ENCODE results near the gene SERPINA5.
"Not testable (repeated sequence)": the region's sequence is repeated elsewhere in the genome, so short reads cannot be mapped to it uniquely, and the experiment has no call there.

The SERPINA5 gene

DNA sequence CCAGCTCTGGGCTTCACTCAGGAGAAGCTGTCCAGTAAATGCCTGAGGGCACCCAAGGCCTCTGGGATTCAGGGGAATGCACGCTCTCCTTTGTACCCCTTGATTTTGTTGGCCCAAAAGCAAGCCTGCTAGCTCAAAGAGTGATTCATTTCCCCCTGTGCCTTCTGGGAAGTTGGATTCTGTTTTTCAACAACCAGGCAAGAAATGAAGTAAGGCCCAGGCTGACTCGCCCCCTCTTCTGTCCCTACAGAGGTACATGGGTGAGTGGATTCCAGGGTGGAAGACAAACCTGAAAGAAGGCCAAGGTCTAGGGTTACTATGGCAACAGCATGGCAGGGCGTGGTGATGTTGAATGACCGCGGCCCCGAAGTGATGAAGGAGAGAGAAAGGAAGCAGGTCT is 9.3 kb upstream of the SERPINA5 start:
- no peak for TF ChIP-seq JUND (IDR thresholded peaks at IDR 0.05; ENCODE audit: low read depth)
- in situ Hi-C loops (cut with HindIII; ENCODE audit: low pct_unique_long_range_greater_than_20kb, low sequenced_read_pairs), result no loop called here
- no peak for DNase-seq (ENCODE audit: low read depth in 1 of 2, low spot score in 1 of 2)

DNA sequence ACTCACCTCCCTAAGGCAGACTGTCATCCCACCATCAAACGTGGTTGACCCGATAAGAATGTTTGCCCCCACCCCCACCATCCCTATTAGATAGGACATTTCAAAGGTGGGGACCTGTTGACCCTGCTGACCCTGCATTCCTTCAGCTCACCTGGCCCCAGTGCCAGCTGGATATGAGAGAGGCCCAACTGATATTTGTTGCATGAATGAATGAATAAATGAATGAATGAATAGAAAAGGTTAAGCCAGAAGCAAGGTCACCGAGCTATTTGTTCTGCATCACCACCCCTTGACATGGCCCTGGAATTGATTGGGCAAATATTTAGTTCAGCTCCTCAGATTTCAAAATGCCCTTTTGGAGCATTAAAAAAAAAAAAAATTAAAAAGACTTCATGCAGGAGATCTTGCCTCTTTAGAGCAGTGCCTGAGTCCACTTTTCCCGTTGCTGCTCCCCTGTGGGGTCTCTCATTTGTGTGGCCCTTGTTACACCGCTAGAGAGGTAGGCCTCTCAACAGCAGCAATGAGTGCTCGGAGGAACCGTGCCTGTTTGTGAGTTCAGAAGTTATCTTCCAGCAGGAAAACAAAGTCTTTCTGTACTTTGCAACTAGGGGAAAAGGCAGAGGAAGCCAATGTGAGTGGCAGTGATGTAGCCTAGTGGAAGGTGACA is 8.5 kb upstream of the SERPINA5 start:
- no peak for TF ChIP-seq JUND (IDR thresholded peaks at IDR 0.05; ENCODE audit: low read depth)
- DNase-seq (ENCODE audit: low read depth in 1 of 2, low spot score in 1 of 2), result no peak
- in situ Hi-C loops (cut with HindIII; ENCODE audit: low pct_unique_long_range_greater_than_20kb, low sequenced_read_pairs), result no loop called here

DNA sequence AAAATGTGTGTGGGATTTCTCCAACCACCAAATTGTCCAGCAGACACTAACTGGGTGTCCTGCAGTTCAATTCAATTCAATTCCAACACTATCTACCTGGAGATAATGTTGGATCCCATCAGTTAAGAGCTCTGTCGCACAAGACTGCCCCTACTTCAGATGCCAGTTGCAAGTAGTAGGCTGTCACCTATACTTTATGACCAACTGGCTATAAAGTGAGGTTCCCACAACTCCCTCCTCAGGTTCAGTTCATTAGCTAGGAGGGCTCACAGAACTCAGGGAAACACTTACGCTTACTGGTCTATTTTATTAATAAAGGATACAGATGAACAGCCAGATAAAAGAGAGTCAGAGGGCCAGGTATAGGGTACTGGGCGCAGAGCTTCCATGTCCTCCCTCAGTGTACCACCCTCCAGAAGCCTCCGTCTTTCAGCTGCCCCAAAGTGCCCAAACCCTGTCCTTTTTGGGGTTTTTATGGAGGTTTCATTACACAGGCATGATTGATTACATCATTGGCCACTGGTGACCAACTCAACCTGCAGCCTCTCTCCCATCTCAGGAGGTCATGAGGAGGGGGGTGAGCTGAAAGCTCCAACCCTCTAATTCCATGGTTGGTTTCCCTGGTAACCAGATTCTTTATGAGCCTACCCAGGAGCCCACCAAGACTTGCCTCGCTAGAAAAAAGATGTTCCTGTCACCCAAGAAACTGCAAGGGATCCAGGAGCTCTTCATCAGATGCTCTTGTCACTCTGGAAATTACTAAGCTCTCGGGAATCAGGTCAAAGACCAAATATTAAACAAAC is 7.5 kb upstream of the SERPINA5 start:
- in situ Hi-C loops (cut with HindIII; ENCODE audit: low pct_unique_long_range_greater_than_20kb, low sequenced_read_pairs), result no loop called here
- TF ChIP-seq JUND (IDR thresholded peaks at IDR 0.05; ENCODE audit: low read depth), result no peak
- no peak for DNase-seq (ENCODE audit: low read depth in 1 of 2, low spot score in 1 of 2)

DNA sequence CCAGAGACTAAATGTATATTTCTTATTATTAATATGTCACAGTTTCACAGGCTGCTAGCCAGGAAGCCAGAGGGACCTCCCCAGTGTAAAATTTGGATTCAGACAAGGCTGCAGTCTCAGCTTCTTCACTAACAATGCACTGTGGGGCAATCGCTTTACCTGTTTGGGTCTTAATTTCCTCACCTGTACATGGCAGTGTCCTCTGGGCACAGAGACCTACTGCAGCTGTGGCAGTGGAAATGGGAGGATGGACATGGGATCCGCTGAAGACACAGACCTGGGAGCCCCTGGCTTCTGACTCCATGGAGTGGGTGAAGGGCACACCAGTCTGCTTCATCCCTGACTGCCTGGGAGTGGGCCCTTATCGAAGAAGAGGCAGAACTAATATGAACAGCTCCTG is 6.9 kb upstream of the SERPINA5 start:
- no peak for DNase-seq (ENCODE audit: low read depth in 1 of 2, low spot score in 1 of 2)
- no peak for TF ChIP-seq JUND (IDR thresholded peaks at IDR 0.05; ENCODE audit: low read depth)
- in situ Hi-C loops (cut with HindIII; ENCODE audit: low pct_unique_long_range_greater_than_20kb, low sequenced_read_pairs), result no loop called here

DNA sequence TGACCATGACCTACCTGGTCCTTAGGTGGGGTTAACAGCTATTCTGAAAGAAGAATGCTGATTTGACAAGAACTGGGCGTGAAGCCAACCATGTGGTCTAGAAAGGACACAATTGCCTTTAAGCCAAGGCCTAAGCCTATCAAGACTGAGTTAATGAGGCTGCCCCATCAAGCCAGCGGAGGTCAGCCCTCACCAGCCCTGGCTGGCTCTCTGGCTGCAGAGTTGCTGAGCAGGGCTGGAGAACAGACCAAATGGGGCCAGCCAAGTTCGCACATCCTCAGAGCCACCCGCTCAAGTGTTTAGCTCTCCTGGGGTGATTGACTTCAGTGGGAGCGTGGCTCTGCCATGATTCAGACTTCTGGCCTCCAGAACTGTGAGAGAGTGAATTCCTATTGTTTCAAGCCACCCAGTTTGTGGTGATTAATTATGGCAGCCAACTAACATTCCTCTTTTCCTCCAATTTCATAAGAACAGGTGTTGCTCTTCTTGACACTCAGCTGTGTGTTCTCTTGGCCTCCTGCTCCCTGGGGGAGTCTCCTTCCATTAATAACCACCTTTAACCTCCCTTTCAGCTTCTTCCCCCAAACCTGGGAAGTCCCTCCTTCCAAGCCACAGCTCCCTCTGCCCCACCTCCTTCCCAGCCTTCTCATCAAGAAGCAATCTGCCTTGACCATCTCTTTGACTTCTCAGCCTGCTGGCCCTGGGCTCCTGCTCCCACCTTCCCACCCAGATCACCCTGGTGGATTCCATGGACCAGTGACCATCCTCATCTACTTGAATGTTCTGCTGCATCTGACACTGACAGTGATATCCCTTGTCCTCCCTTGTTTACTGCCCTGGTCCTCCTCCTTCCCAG is 5.3 kb upstream of the SERPINA5 start:
- in situ Hi-C loops (cut with HindIII; ENCODE audit: low pct_unique_long_range_greater_than_20kb, low sequenced_read_pairs), result no loop called here
- no peak for DNase-seq (ENCODE audit: low read depth in 1 of 2, low spot score in 1 of 2)
- TF ChIP-seq JUND (IDR thresholded peaks at IDR 0.05; ENCODE audit: low read depth), result no peak

DNA sequence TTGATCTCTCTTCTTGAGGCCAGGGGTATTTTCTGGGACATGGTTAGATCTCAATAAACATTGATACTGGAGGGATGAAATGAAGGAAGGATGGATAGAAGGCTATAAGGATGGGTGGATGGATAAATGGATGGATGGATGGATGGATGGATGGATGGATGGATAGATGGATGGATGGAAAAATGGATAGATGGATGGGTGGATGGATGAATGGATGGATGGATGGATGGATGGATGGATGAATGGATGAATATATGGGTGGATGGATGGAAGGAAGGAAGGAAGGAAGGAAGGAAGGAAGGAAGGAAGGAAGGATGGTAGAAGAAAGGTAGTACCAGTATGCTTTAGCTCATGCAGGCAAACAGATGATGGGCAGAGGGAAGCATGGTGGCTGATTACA is 3.8 kb upstream of the SERPINA5 start:
- in situ Hi-C loops (cut with HindIII; ENCODE audit: low pct_unique_long_range_greater_than_20kb, low sequenced_read_pairs); DNase-seq (ENCODE audit: low read depth in 1 of 2, low spot score in 1 of 2): not testable (repeated sequence)

DNA sequence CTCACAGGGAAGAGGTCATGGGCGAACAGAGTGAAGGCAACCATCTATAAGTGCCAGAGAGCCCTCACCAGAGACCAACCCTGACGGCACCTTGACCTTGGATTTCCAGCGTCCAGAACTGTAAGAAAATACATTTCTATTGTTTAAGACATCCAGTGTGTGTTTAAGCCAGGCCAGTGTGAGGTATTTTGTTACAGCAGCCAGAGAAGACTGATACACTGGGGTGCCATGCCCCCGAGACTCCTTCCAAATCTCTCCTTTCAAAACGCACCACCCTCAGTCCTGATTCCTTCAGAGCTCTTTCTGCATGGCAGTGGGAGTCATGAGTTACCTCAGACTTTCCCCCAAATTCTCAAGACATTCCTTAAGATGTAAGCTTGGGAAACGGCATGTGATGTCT is 2.5 kb upstream of the SERPINA5 start:
- DNase-seq (ENCODE audit: low read depth in 1 of 2, low spot score in 1 of 2), result no peak
- no peak for TF ChIP-seq JUND (IDR thresholded peaks at IDR 0.05; ENCODE audit: low read depth)
- in situ Hi-C loops (cut with HindIII; ENCODE audit: low pct_unique_long_range_greater_than_20kb, low sequenced_read_pairs), result no loop called here

DNA sequence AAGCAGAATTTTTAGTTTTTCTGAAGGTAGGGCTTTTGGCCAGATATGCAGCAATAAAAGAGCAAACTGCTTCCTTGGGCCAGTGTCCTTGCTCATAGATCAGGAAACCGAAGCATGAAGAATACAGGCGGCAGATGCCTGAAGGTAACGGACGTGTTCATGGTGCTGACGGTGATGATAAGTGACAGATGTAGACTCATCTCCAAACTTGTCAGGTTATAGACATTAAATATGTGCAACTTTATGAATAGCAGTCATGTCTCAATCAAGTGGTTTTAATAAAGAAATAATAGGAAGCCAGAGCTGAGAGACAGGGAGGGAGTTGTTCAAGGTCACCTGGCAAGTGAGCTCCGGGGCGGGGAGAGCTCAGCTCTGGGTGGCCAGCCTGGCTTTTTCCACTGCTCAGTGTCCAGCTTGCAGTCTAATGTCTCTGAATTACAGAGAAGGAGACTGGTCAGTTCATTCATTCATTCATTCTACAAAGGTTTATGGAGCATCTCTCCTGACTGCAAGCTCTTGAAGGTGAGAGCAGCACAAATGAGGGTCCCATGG is 1.0 kb downstream of the SERPINA5 start:
- no peak for TF ChIP-seq JUND (IDR thresholded peaks at IDR 0.05; ENCODE audit: low read depth)
- in situ Hi-C loops (cut with HindIII; ENCODE audit: low pct_unique_long_range_greater_than_20kb, low sequenced_read_pairs), result no loop called here
- DNase-seq (ENCODE audit: low read depth in 1 of 2, low spot score in 1 of 2), result no peak

DNA sequence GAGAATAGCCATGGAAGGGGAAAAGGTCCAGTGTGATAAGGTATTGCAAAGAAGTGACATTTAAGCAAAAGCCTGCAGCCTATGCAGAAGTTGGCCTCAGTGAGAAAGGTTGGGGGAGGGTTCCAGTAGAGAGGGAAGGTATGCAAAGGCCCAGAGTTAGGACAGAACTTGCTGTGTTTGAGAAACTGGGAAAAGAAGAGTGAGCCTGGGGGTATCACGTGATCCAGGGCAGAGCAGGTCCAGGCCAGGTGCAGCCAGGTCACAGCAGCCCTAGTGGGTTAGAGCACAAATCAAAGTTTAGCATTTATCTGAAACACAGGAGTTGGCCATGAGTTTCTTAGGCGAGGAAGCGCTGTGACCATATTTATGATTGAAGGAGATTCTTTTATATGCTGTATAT is 1.6 kb downstream of the SERPINA5 start:
- no peak for TF ChIP-seq JUND (IDR thresholded peaks at IDR 0.05; ENCODE audit: low read depth)
- no peak for DNase-seq (ENCODE audit: low read depth in 1 of 2, low spot score in 1 of 2)
- in situ Hi-C loops (cut with HindIII; ENCODE audit: low pct_unique_long_range_greater_than_20kb, low sequenced_read_pairs), result no loop called here

DNA sequence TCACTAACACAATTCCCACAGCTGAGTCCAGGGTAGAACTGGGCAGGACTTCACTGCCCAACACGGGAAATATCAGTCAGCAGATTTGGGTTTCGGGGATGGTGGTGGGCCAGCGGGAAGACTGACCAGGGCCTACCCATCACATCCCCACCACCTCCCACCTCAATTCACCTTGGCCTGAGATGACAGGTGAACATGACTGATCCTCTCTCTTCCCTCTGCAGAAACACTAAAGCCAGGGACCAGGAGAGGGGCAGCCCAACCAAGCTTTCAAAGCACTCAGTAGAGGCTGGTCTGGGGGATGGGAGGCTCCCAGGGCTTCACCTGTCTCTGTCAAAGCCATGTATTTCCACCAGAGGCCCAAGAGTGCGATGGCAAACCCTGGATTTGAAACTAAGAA is 2.3 kb downstream of the SERPINA5 start:
- in situ Hi-C loops (cut with HindIII; ENCODE audit: low pct_unique_long_range_greater_than_20kb, low sequenced_read_pairs), result no loop called here
- no peak for TF ChIP-seq JUND (IDR thresholded peaks at IDR 0.05; ENCODE audit: low read depth)

DNA sequence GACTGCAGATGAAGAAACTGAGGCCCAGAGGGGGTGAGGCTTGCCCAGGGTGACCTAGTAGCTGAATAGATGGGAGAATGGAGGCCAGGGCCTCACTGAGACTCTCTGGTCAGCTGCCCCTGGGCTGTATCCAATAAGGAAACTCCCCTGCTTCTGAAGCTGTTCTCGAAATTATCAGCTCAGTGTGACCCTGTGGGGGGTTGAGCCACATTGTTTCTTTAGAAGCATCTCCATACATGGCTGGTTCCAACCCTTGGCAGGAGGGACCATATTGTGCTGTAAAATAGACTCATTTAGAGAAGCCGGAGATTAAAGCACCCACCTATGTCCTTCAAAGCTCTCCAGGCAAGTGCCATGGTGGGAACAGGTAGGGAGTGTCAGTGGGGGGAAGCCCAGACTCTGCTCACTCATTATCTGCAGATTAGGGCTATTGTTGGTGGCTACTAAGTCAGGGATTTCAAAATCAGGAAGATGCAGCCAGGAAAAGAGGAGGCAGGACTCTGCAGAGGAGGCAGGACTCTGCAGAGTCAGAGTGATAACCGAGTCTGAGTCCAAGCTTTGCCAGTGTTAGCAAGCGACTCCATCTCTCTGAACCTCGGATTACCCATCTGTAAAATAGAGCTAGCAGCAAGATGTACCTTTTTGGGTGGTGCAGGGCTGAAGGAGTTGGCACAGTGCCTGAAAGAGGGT is 3.5 kb downstream of the SERPINA5 start:
- no peak for TF ChIP-seq JUND (IDR thresholded peaks at IDR 0.05; ENCODE audit: low read depth)
- no peak for DNase-seq (ENCODE audit: low read depth in 1 of 2, low spot score in 1 of 2)
- in situ Hi-C loops (cut with HindIII; ENCODE audit: low pct_unique_long_range_greater_than_20kb, low sequenced_read_pairs), result no loop called here

More for the DNA sequence above, 2.3 kb downstream of the SERPINA5 start:
- DNase-seq (ENCODE audit: low read depth in 1 of 2, low spot score in 1 of 2), result no peak

DNA sequence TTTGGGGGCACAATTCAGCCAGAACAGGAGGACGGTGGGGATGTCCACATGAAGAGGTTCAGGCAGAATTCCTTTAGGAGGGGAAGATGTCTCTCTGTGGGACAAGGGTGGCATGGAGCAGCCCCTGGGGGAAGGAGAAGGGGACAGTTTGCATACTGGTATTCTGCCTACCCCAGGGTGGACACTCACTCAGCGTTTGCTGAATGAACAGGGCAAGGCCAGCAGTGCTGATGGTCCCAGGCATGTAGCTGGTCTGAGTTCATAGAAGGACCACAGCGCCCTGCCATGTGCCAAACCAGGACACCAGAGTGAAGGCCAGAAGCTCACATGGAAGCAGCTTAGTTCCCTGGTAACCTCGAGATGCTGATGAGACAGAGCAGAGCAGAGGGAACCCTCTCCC is 5.4 kb downstream of the SERPINA5 start:
- no peak for DNase-seq (ENCODE audit: low read depth in 1 of 2, low spot score in 1 of 2)
- in situ Hi-C loops (cut with HindIII; ENCODE audit: low pct_unique_long_range_greater_than_20kb, low sequenced_read_pairs), result no loop called here
- TF ChIP-seq JUND (IDR thresholded peaks at IDR 0.05; ENCODE audit: low read depth), result no peak
